Peyer's patch (tissue), 4 donors: ENCODE results near the gene BRI3BP.

Experiments
- POLR2A ChIP-seq, 2 donors: fragments of 450-650 bp; IDR thresholded peaks; one replicate each; pipeline ENCODE4 v1.5.1; 2017; ENCODE audit warnings: antibody characterized with exemption in 2 of 2, mild to moderate bottlenecking in 2 of 2, moderate library complexity in 2 of 2
- TF ChIP-seq, protein P1 (sequence below), 6 experiments: fragments of 450-650 bp in 4 of 6; fragments of 200-600 bp in 2 of 6; sonication (generic) in 1 of 6; IDR thresholded peaks; one replicate each; pipeline ENCODE4 v1.5.1; 2017 to 2019; ENCODE audit warnings: antibody characterized with exemption in 6 of 6, mild to moderate bottlenecking in 3 of 6, moderate library complexity in 1 of 6

DNA sequence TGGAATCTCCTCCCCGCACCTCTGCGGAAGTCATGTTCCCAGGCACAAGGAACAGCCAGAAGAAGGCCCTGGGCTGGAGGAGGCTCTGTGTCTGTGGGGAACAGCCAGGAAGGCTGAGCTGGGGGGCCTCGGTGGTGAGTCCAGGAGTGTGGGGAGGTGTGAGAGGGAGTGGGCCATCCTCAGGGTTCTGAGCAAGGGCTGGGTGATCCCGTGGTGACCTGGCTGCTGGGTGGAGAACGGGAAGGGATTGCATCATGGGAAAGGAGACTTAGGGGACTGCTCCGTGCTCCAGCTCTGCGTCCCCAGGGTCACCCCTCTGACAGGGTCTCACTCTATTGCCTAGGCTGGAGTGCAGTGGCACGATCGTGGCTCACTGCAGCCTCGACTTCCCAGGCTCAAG lies 85.6 kb downstream of the BRI3BP start:
- TF ChIP-seq, protein P1, sequence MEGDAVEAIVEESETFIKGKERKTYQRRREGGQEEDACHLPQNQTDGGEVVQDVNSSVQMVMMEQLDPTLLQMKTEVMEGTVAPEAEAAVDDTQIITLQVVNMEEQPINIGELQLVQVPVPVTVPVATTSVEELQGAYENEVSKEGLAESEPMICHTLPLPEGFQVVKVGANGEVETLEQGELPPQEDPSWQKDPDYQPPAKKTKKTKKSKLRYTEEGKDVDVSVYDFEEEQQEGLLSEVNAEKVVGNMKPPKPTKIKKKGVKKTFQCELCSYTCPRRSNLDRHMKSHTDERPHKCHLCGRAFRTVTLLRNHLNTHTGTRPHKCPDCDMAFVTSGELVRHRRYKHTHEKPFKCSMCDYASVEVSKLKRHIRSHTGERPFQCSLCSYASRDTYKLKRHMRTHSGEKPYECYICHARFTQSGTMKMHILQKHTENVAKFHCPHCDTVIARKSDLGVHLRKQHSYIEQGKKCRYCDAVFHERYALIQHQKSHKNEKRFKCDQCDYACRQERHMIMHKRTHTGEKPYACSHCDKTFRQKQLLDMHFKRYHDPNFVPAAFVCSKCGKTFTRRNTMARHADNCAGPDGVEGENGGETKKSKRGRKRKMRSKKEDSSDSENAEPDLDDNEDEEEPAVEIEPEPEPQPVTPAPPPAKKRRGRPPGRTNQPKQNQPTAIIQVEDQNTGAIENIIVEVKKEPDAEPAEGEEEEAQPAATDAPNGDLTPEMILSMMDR (IDR thresholded peaks at IDR 0.05), result no peak
- no peak for TF ChIP-seq POLR2A (IDR thresholded peaks at IDR 0.05)
